ENCODE results near the gene XIRP2.
"Not testable (repeated sequence)": the region's sequence is repeated elsewhere in the genome, so short reads cannot be mapped to it uniquely, and the experiment has no call there.

XIRP2 gene

GRCh38 chr2:167052825-167053224, 164.5 kb downstream of the XIRP2 start:
- DNase-seq, result no peak

- DNase-seq, result no peak
Measured at GRCh38 chr2:167054881-167055280, 166.6 kb downstream of the XIRP2 start.

- DNase-seq, result no peak
Measured at GRCh38 chr2:167057446-167057845, 169.2 kb downstream of the XIRP2 start.

GRCh38 chr2:167059173-167059572, 170.9 kb downstream of the XIRP2 start:
- DNase-seq, result no peak

GRCh38 chr2:167069855-167070254, 181.6 kb downstream of the XIRP2 start:
- DNase-seq, result no peak

GRCh38 chr2:167075708-167076107, 187.4 kb downstream of the XIRP2 start:
- DNase-seq, result not testable (repeated sequence)

GRCh38 chr2:167098931-167099330, 210.7 kb downstream of the XIRP2 start:
- not testable (repeated sequence) for DNase-seq

- DNase-seq, result no peak
Measured at GRCh38 chr2:167100506-167100905, 212.2 kb downstream of the XIRP2 start.

GRCh38 chr2:167103028-167103756, 214.9 kb downstream of the XIRP2 start:
- no peak for DNase-seq

GRCh38 chr2:167103757-167104133, 215.5 kb downstream of the XIRP2 start:
- no peak for DNase-seq

- DNase-seq, result no peak
Measured at GRCh38 chr2:167104691-167105090, 216.4 kb downstream of the XIRP2 start.

- not testable (repeated sequence) for DNase-seq
Measured at GRCh38 chr2:167109682-167110081, 221.4 kb downstream of the XIRP2 start.

- DNase-seq, result no peak
Measured at GRCh38 chr2:167110345-167110744, 222.1 kb downstream of the XIRP2 start.

GRCh38 chr2:167114018-167114417, 225.7 kb downstream of the XIRP2 start:
- no peak for DNase-seq

- no peak for DNase-seq
Measured at GRCh38 chr2:167115541-167115940, 227.3 kb downstream of the XIRP2 start.

GRCh38 chr2:167122389-167122788, 234.1 kb downstream of the XIRP2 start:
- no peak for DNase-seq

GRCh38 chr2:167126165-167126564, 237.9 kb downstream of the XIRP2 start:
- DNase-seq, result no peak

GRCh38 chr2:167127135-167127534, 238.9 kb downstream of the XIRP2 start:
- DNase-seq, result no peak

- DNase-seq, result no peak
Measured at GRCh38 chr2:167128130-167128529, 239.8 kb downstream of the XIRP2 start.

- no peak for DNase-seq
Measured at GRCh38 chr2:167132066-167132465, 243.8 kb downstream of the XIRP2 start.

- DNase-seq, result no peak
Measured at GRCh38 chr2:167132906-167133555, 244.8 kb downstream of the XIRP2 start.

GRCh38 chr2:167133614-167134013, 245.3 kb downstream of the XIRP2 start:
- DNase-seq, result no peak

GRCh38 chr2:167134381-167135072, 246.2 kb downstream of the XIRP2 start:
- DNase-seq, result no peak

- no peak for DNase-seq
Measured at GRCh38 chr2:167135706-167136105, 247.4 kb downstream of the XIRP2 start.
